HPDE6-E6E7 (cell line): ENCODE data around the gene TECPR1.

Experiments
- DNase-seq: peaks from one replicate; pipeline ENCODE4 v3.0.0; 2011; ENCODE audit warnings: missing footprints; ENCODE audit errors: extremely low spot score

Gene TECPR1

GRCh38 chr7:98249106-98249505 is 2.9 kb downstream of the TECPR1 start:
- DNase-seq, result no peak

GRCh38 chr7:98248156-98248555 is 3.9 kb downstream of the TECPR1 start:
- no peak for DNase-seq

- DNase-seq, result no peak
Measured at GRCh38 chr7:98244871-98245270, 7.2 kb downstream of the TECPR1 start.

GRCh38 chr7:98242934-98243333 is 9.1 kb downstream of the TECPR1 start:
- no peak for DNase-seq

GRCh38 chr7:98242342-98242741 is 9.7 kb downstream of the TECPR1 start:
- DNase-seq, result no peak

GRCh38 chr7:98241674-98242241 is 10.3 kb downstream of the TECPR1 start:
- DNase-seq, result no peak

GRCh38 chr7:98240961-98241673 is 10.9 kb downstream of the TECPR1 start:
- DNase-seq, result peak; percentile 69

- DNase-seq, result no peak
Measured at GRCh38 chr7:98238976-98239375, 13.1 kb downstream of the TECPR1 start.

- DNase-seq, result no peak
Measured at GRCh38 chr7:98238076-98238475, 14.0 kb downstream of the TECPR1 start.

- DNase-seq, result no peak
Measured at GRCh38 chr7:98236355-98237185, 15.5 kb downstream of the TECPR1 start.

- no peak for DNase-seq
Measured at GRCh38 chr7:98235901-98236300, 16.1 kb downstream of the TECPR1 start.

GRCh38 chr7:98234429-98235147 is 17.4 kb downstream of the TECPR1 start:
- no peak for DNase-seq

GRCh38 chr7:98233219-98234070 is 18.6 kb downstream of the TECPR1 start:
- no peak for DNase-seq

- DNase-seq, result no peak
Measured at GRCh38 chr7:98232799-98233198, 19.2 kb downstream of the TECPR1 start.

GRCh38 chr7:98232263-98232585 is 19.8 kb downstream of the TECPR1 start:
- DNase-seq, result no peak

GRCh38 chr7:98231493-98232262 is 20.4 kb downstream of the TECPR1 start:
- no peak for DNase-seq

GRCh38 chr7:98230746-98231471 is 21.1 kb downstream of the TECPR1 start:
- no peak for DNase-seq

- DNase-seq, result no peak
Measured at GRCh38 chr7:98229991-98230745, 21.9 kb downstream of the TECPR1 start.

- no peak for DNase-seq
Measured at GRCh38 chr7:98229441-98229840, 22.6 kb downstream of the TECPR1 start.
